ENCODE data around the gene TTC33.
"Not testable (repeated sequence)": the region's sequence is repeated elsewhere in the genome, so short reads cannot be mapped to it uniquely, and the experiment has no call there.

Gene TTC33

GRCh38 chr5:40646266-40646665 is 109.5 kb downstream of the TTC33 start:
- Histone ChIP-seq H2BK120ac (ENCODE audit: insufficient read depth, low read length, poor library complexity) (no peak overlapping the region), H3K36me3 (ENCODE audit: control insufficient read depth in 1 of 2, insufficient read depth in 2 of 2, low read length in 2 of 2) (no peaks in the 10 kb centered on the region), H3K4ac (ENCODE audit: low read depth, low read length) (no peak overlapping the region), H3K14ac (ENCODE audit: low read length) (no peak overlapping the region), H3K79me2 (ENCODE audit: control insufficient read depth, insufficient read depth, low read length, poor library complexity) (no peaks in the 10 kb centered on the region), H3K4me1 (ENCODE audit: control insufficient read depth in 1 of 2, insufficient read depth in 2 of 2, low read length in 2 of 2) (no peaks in the 10 kb centered on the region), H3K9ac (ENCODE audit: low read length) (no peak overlapping the region), H3K27me3 (ENCODE audit: insufficient read depth, low read length) (no peaks in the 10 kb centered on the region), H3K27ac (ENCODE audit: low read depth, low read length) (no peak overlapping the region), H2AFZ (ENCODE audit: insufficient read depth, low read length, poor library complexity) (no peak overlapping the region), H3K23ac (ENCODE audit: low read length) (no peak overlapping the region), H3K9me3 (ENCODE audit: insufficient read depth, low read depth, low read length) (no peaks in the 10 kb centered on the region), H3K4me2 (ENCODE audit: low read length) (no peak overlapping the region), H3K18ac (ENCODE audit: low read length) (no peak overlapping the region), H2AK5ac (ENCODE audit: low read length) (no peak overlapping the region), H4K91ac (ENCODE audit: low read depth, low read length) (no peak overlapping the region), H3K4me3 (ENCODE audit: low read depth, low read length) (no peak overlapping the region), H3K79me1 (ENCODE audit: low read length) (no peaks in the 10 kb centered on the region), H2BK5ac (ENCODE audit: low read depth, low read length, poor library complexity) (no peak overlapping the region), H4K12ac (ENCODE audit: low read depth, low read length) (no peak overlapping the region), H4K8ac (ENCODE audit: low read depth, low read length) (no peak overlapping the region), H2BK12ac (ENCODE audit: low read length) (no peak overlapping the region)
- no CpG with 5 or more reads among the region's 3 CpGs for WGBS (ENCODE audit: extremely low coverage, insufficient coverage, insufficient read length)
- no peak for DNase-seq

- not testable (repeated sequence) for H4K12ac ChIP-seq (ENCODE audit: low read depth, low read length); H3K4me2 ChIP-seq (ENCODE audit: low read length); H3K4me1 ChIP-seq (ENCODE audit: control insufficient read depth in 1 of 2, insufficient read depth in 2 of 2, low read length in 2 of 2); H2BK5ac ChIP-seq (ENCODE audit: low read depth, low read length, poor library complexity); H3K9me3 ChIP-seq (ENCODE audit: insufficient read depth, low read depth, low read length); H2BK12ac ChIP-seq (ENCODE audit: low read length); H2BK120ac ChIP-seq (ENCODE audit: insufficient read depth, low read length, poor library complexity); H3K36me3 ChIP-seq (ENCODE audit: control insufficient read depth in 1 of 2, insufficient read depth in 2 of 2, low read length in 2 of 2); H3K4me3 ChIP-seq (ENCODE audit: low read depth, low read length); H3K79me2 ChIP-seq (ENCODE audit: control insufficient read depth, insufficient read depth, low read length, poor library complexity); H3K4ac ChIP-seq (ENCODE audit: low read depth, low read length); H3K27ac ChIP-seq (ENCODE audit: low read depth, low read length); H3K18ac ChIP-seq (ENCODE audit: low read length); H3K27me3 ChIP-seq (ENCODE audit: insufficient read depth, low read length); H3K9ac ChIP-seq (ENCODE audit: low read length); H2AFZ ChIP-seq (ENCODE audit: insufficient read depth, low read length, poor library complexity); H4K8ac ChIP-seq (ENCODE audit: low read depth, low read length); DNase-seq; H3K14ac ChIP-seq (ENCODE audit: low read length); H2AK5ac ChIP-seq (ENCODE audit: low read length); H3K79me1 ChIP-seq (ENCODE audit: low read length); H4K91ac ChIP-seq (ENCODE audit: low read depth, low read length); H3K23ac ChIP-seq (ENCODE audit: low read length)
- WGBS (ENCODE audit: extremely low coverage, insufficient coverage, insufficient read length) = no CpG with 5 or more reads among the region's 1 CpG
These were observed 116.2 kb downstream of the TTC33 start for GRCh38 chr5:40639531-40639930.

DNA sequence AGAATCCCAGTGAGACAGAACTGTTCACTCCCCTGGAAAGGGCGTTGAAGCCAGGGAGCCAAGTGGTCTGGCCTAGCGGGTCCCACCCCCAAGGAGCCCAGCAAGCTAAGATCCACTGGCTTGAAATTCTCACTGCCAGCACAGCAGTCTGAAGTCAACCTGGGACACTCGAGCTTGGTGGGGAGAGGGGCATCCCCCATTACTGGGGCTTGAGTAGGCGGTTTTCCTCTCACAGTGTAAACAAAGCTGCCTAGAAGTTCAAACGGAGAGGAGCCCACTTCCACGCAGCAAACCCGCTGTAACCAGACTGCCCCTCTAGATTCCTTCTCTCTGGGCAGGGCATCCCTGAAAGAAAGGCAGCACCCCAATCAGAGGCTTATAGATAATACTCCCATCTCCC is 121.2 kb downstream of the TTC33 start:
- Histone ChIP-seq H2AK5ac (ENCODE audit: low read length) (no peak overlapping the region), H3K9me3 (ENCODE audit: insufficient read depth, low read depth, low read length) (no peaks in the 10 kb centered on the region), H3K14ac (ENCODE audit: low read length) (no peak overlapping the region), H3K79me2 (ENCODE audit: control insufficient read depth, insufficient read depth, low read length, poor library complexity) (no peaks in the 10 kb centered on the region), H3K4me1 (ENCODE audit: control insufficient read depth in 1 of 2, insufficient read depth in 2 of 2, low read length in 2 of 2) (no peaks in the 10 kb centered on the region), H4K12ac (ENCODE audit: low read depth, low read length) (no peak overlapping the region), H3K4ac (ENCODE audit: low read depth, low read length) (no peak overlapping the region), H3K27ac (ENCODE audit: low read depth, low read length) (no peak overlapping the region), H2BK12ac (ENCODE audit: low read length) (no peak overlapping the region), H3K27me3 (ENCODE audit: insufficient read depth, low read length) (no peaks in the 10 kb centered on the region), H3K18ac (ENCODE audit: low read length) (no peak overlapping the region), H4K8ac (ENCODE audit: low read depth, low read length) (no peak overlapping the region), H4K91ac (ENCODE audit: low read depth, low read length) (no peak overlapping the region), H2BK5ac (ENCODE audit: low read depth, low read length, poor library complexity) (no peak overlapping the region), H3K9ac (ENCODE audit: low read length) (no peak overlapping the region), H2BK120ac (ENCODE audit: insufficient read depth, low read length, poor library complexity) (no peak overlapping the region), H3K4me3 (ENCODE audit: low read depth, low read length) (no peak overlapping the region), H2AFZ (ENCODE audit: insufficient read depth, low read length, poor library complexity) (no peak overlapping the region), H3K36me3 (ENCODE audit: control insufficient read depth in 1 of 2, insufficient read depth in 2 of 2, low read length in 2 of 2) (no peaks in the 10 kb centered on the region), H3K23ac (ENCODE audit: low read length) (no peak overlapping the region), H3K79me1 (ENCODE audit: low read length) (no peaks in the 10 kb centered on the region), H3K4me2 (ENCODE audit: low read length) (no peak overlapping the region)
- no CpG with 5 or more reads among the region's 7 CpGs for WGBS (ENCODE audit: extremely low coverage, insufficient coverage, insufficient read length)
- no peak for DNase-seq

DNA sequence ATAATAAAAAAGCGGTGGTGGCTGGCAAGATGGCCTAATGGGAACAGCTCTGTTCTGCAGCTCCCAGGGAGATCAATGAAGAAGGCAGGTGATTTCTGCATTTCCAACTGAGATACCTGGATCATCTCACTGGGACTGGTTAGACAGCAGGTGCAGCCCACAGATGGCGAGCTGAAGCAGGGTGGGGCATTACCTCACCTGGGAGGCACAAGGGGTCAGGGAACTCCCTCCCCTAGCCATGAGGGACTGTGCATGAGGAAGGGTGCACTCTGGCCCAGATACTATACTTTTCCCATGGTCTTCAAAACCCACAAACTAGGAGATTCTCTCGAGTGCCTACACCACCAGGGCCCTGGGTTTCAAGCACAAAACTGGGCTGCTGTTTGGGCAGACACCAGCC is 121.6 kb downstream of the TTC33 start:
- no peak overlapping the region for H2AFZ ChIP-seq (ENCODE audit: insufficient read depth, low read length, poor library complexity)
- H3K4me2 ChIP-seq (ENCODE audit: low read length) = no peak overlapping the region
- no CpG with 5 or more reads among the region's 3 CpGs for WGBS (ENCODE audit: extremely low coverage, insufficient coverage, insufficient read length)

More for the DNA sequence above, 121.6 kb downstream of the TTC33 start:
- Histone ChIP-seq H3K79me1 (ENCODE audit: low read length) (no peaks in the 10 kb centered on the region), H3K4ac (ENCODE audit: low read depth, low read length) (no peak overlapping the region), H4K12ac (ENCODE audit: low read depth, low read length) (no peak overlapping the region), H3K9me3 (ENCODE audit: insufficient read depth, low read depth, low read length) (no peaks in the 10 kb centered on the region), H4K8ac (ENCODE audit: low read depth, low read length) (no peak overlapping the region), H2BK5ac (ENCODE audit: low read depth, low read length, poor library complexity) (no peak overlapping the region), H3K36me3 (ENCODE audit: control insufficient read depth in 1 of 2, insufficient read depth in 2 of 2, low read length in 2 of 2) (no peaks in the 10 kb centered on the region), H3K14ac (ENCODE audit: low read length) (no peak overlapping the region), H3K27ac (ENCODE audit: low read depth, low read length) (no peak overlapping the region), H3K18ac (ENCODE audit: low read length) (no peak overlapping the region), H4K91ac (ENCODE audit: low read depth, low read length) (no peak overlapping the region), H3K9ac (ENCODE audit: low read length) (no peak overlapping the region), H3K4me1 (ENCODE audit: control insufficient read depth in 1 of 2, insufficient read depth in 2 of 2, low read length in 2 of 2) (no peaks in the 10 kb centered on the region), H3K23ac (ENCODE audit: low read length) (no peak overlapping the region), H3K79me2 (ENCODE audit: control insufficient read depth, insufficient read depth, low read length, poor library complexity) (no peaks in the 10 kb centered on the region), H2AK5ac (ENCODE audit: low read length) (no peak overlapping the region), H2BK12ac (ENCODE audit: low read length) (no peak overlapping the region), H3K4me3 (ENCODE audit: low read depth, low read length) (peak overlapping the region; percentile 56), H3K27me3 (ENCODE audit: insufficient read depth, low read length) (no peaks in the 10 kb centered on the region), H2BK120ac (ENCODE audit: insufficient read depth, low read length, poor library complexity) (no peak overlapping the region)
- DNase-seq = no peak

Measured in trophoblast cell (in vitro differentiated cells and primary cell).